ENCODE results near the gene CEND1.

The CEND1 gene

DNA sequence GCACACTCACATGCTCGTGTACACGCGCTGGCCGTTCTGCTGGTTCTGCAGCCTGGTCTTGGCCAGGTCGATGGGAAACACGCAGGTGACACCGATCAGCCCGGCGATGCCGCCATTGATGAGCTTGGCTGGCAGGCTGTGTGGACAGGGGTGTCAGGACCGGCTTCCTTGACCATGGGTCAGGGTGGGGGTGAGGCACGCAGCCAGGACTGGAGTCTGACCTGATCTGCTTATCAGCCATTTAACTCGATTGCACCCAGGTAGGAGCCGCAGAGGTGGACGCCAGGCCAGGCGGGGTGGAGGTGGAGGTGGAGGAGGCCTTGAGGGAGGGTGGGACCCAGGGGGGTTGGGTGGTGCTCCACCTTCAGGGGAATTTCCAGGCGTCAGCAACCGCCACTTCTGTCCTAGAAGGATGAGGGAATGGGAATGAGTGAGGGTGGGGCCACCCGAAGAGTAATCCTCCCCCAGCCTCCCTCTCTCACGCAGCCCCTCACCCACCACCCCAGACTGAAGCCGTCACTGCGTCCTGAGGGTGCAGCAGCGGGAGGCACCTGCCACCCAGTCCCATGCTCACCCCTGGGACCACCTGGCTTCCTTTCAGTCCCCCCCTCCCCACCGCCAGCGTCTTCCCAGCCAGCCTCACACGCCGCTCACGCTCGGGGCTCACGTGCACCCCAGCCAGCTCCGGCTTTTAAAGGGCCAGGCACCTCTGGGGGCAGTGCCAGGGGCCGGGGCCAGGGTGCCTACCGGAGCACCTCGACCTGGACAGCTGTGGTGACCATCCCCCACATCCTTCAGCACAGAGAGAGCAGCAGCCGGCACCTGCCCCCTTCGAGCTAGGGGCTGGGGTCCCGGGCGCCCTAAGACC lies 5.1 kb upstream of the CEND1 start:
- H3K4me3 ChIP-seq (ENCODE audit: low read depth, low read length), result no peak overlapping the region
- TF ChIP-seq POLR2A (IDR thresholded peaks at IDR 0.05; ENCODE audit: extremely low read depth, insufficient read length) (no peak), CTCF (IDR thresholded peaks at IDR 0.05; ENCODE audit: low read depth, low read length) (no peak), MYC (IDR thresholded peaks at IDR 0.05; ENCODE audit: low read depth, low read length) (no peak)
- TF ChIP-seq, protein P1, sequence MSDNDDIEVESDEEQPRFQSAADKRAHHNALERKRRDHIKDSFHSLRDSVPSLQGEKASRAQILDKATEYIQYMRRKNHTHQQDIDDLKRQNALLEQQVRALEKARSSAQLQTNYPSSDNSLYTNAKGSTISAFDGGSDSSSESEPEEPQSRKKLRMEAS (IDR thresholded peaks at IDR 0.05; ENCODE audit: low read depth, low read length), result no peak
- no peak for DNase-seq (ENCODE audit: low read depth)

DNA sequence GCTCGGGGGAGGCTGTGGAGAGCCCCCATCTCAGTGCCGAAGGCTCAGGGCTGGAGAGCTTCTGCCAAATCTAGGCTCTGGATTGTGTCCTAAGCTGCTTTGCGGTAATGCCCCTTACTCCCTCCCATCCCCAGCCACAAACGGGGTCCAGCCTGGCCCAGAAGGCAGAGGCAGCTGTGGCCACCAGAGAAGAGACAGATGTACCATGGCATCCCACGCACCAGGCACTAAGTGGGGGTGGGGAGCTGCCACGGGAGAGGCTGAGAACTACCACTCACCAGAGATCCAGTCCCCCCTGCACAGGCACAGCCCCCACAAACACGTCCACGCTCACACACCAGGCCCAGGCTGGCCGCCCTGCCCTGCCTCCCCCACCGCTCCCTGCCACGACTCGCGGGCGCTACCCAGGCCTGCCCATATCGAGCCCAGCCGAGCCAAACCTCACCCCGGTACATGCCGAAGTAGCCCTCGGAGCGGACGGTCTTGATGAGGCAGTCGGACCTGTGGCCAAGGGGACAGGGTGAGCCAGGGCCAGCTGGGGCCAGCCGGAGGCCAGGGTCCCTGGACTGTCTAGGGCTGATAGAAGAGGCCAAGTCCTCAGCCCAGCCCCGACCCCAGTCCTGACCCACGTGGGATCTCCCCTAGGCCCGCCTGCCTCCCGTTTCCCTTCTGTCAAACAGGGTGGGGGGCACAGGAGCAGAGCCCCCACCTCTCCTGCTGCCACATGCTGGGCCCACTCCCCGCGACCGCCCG lies 4.3 kb upstream of the CEND1 start:
- DNase-seq (ENCODE audit: low read depth), result no peak
- no peak for TF ChIP-seq POLR2A (IDR thresholded peaks at IDR 0.05; ENCODE audit: extremely low read depth, insufficient read length)
- TF ChIP-seq CTCF (IDR thresholded peaks at IDR 0.05; ENCODE audit: low read depth, low read length), result no peak
- TF ChIP-seq, protein P1 (IDR thresholded peaks at IDR 0.05; ENCODE audit: low read depth, low read length), result no peak
- TF ChIP-seq MYC (IDR thresholded peaks at IDR 0.05; ENCODE audit: low read depth, low read length), result no peak
- H3K4me3 ChIP-seq (ENCODE audit: low read depth, low read length), result no peak overlapping the region

GRCh38 chr11:793556-793955 lies 3.7 kb upstream of the CEND1 start:
- no peak for TF ChIP-seq CTCF (IDR thresholded peaks at IDR 0.05; ENCODE audit: low read depth, low read length)
- TF ChIP-seq, protein P1 (IDR thresholded peaks at IDR 0.05; ENCODE audit: low read depth, low read length), result no peak
- TF ChIP-seq POLR2A (IDR thresholded peaks at IDR 0.05; ENCODE audit: extremely low read depth, insufficient read length), result no peak
- TF ChIP-seq MYC (IDR thresholded peaks at IDR 0.05; ENCODE audit: low read depth, low read length), result no peak
- no peak for DNase-seq (ENCODE audit: low read depth)
- H3K4me3 ChIP-seq (ENCODE audit: low read depth, low read length), result no peak overlapping the region

GRCh38 chr11:792873-793272 lies 3.0 kb upstream of the CEND1 start:
- TF ChIP-seq MYC (IDR thresholded peaks at IDR 0.05; ENCODE audit: low read depth, low read length), result no peak
- TF ChIP-seq CTCF (IDR thresholded peaks at IDR 0.05; ENCODE audit: low read depth, low read length), result no peak
- TF ChIP-seq POLR2A (IDR thresholded peaks at IDR 0.05; ENCODE audit: extremely low read depth, insufficient read length), result no peak
- TF ChIP-seq, protein P1 (IDR thresholded peaks at IDR 0.05; ENCODE audit: low read depth, low read length), result no peak
- DNase-seq (ENCODE audit: low read depth), result no peak
- H3K4me3 ChIP-seq (ENCODE audit: low read depth, low read length), result no peak overlapping the region

DNA sequence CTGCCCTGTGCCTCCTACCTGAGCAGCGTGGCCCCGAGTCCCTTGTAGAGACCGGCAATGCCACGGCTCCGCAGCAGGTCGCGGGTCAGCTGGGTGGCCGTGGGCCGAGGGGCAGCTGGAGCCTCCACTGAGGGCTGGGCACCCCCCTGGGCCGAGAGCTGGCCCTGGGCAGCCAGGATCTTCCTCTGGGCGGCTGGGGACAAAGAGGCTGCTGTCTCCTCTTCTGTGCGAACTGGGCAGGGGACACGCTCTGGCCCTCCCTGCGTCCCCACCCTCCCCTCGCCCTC lies 2.6 kb upstream of the CEND1 start:
- no peak for DNase-seq (ENCODE audit: low read depth)
- no peak overlapping the region for H3K4me3 ChIP-seq (ENCODE audit: low read depth, low read length)
- no peak for TF ChIP-seq POLR2A (IDR thresholded peaks at IDR 0.05; ENCODE audit: extremely low read depth, insufficient read length)
- no peak for TF ChIP-seq MYC (IDR thresholded peaks at IDR 0.05; ENCODE audit: low read depth, low read length)
- TF ChIP-seq CTCF (IDR thresholded peaks at IDR 0.05; ENCODE audit: low read depth, low read length), result no peak
- TF ChIP-seq, protein P1 (IDR thresholded peaks at IDR 0.05; ENCODE audit: low read depth, low read length), result no peak
